ENCODE measurements around the gene TSHZ2.

DNA sequence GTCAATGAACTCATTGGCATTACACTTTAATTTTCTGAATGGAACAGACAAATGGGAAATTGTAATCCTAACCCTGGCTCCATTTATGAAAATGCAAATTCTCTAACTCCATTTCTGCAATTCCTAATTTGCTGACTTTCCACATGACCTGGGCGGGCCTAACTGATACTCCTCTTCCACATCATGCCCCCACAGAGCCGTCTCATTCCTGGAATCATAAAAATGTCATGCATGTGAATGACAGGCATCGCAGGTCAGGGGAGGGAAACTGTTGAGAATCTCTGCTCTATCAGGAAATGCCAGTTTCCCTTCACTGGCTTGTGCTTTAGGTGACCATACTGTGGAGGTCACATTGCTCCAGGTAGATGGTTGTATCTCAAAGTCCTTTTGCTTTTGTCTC lies 456.4 kb downstream of the TSHZ2 start:
- TF ChIP-seq, protein P1, sequence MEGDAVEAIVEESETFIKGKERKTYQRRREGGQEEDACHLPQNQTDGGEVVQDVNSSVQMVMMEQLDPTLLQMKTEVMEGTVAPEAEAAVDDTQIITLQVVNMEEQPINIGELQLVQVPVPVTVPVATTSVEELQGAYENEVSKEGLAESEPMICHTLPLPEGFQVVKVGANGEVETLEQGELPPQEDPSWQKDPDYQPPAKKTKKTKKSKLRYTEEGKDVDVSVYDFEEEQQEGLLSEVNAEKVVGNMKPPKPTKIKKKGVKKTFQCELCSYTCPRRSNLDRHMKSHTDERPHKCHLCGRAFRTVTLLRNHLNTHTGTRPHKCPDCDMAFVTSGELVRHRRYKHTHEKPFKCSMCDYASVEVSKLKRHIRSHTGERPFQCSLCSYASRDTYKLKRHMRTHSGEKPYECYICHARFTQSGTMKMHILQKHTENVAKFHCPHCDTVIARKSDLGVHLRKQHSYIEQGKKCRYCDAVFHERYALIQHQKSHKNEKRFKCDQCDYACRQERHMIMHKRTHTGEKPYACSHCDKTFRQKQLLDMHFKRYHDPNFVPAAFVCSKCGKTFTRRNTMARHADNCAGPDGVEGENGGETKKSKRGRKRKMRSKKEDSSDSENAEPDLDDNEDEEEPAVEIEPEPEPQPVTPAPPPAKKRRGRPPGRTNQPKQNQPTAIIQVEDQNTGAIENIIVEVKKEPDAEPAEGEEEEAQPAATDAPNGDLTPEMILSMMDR (IDR thresholded peaks at IDR 0.05; ENCODE audit: insufficient read depth, low read depth, low read length) = no peak
- TF ChIP-seq EZH2 (IDR thresholded peaks at IDR 0.05; ENCODE audit: insufficient read depth, low read length) = no peak

Measured in astrocyte (in vitro differentiated cells and primary cell).